Vagina (tissue), 2 donors: ENCODE results near the gene SETD4.

Experiments
- CTCF ChIP-seq, 3 experiments: fragments of 450-650 bp in 2 of 3; fragments of 200-600 bp in 1 of 3; sonication (generic) in 1 of 3; IDR thresholded peaks; one replicate each; pipeline ENCODE4 v1.5.1; 2017 to 2019; ENCODE audit warnings: antibody characterized with exemption in 3 of 3, mild to moderate bottlenecking in 2 of 3, moderate library complexity in 2 of 3
- POLR2A ChIP-seq, 2 donors: fragments of 450-650 bp; IDR thresholded peaks; one replicate each; pipeline ENCODE4 v1.6.1; 2017; ENCODE audit warnings: antibody characterized with exemption in 2 of 2, mild to moderate bottlenecking in 2 of 2, moderate library complexity in 2 of 2
- POLR2AphosphoS5 ChIP-seq, 2 donors: sonication (generic); formaldehyde crosslinking; IDR thresholded peaks; one replicate each; pipeline ENCODE4 v1.9.0; 2017; ENCODE audit warnings: antibody characterized with exemption in 2 of 2, mild to moderate bottlenecking in 2 of 2, low read depth in 1 of 2; ENCODE audit not compliant: insufficient read depth in 1 of 2

DNA sequence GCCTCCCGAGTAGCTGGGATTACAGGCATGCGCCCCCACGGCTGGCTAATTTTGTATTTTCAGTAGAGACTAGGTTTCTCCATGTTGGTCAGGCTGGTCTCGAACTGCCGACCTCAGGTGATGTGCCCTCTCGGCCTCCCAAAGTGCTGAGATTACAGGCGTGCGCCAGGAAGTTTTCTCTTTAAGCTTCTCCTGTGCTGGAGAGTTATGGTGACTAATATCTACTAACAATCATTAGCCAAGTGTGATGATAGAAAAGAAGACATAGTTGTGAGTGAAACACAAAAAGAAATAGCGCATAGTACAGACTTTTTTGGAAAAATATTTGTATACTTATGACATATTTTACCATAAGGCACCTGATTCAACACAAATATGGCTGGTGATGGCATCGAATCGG is 56.5 kb downstream of the SETD4 start:
- TF ChIP-seq POLR2A (IDR thresholded peaks at IDR 0.05) (no peak), CTCF (IDR thresholded peaks at IDR 0.05) (no peak), POLR2AphosphoS5 (IDR thresholded peaks at IDR 0.05; ENCODE audit: insufficient read depth in 1 of 2, low read depth in 1 of 2) (no peak)
